Loucy (cell line): Measurements from ENCODE around the gene GPRIN1.

ENCODE experiments used
- H2AFZ ChIP-seq: fragments of 200-600 bp; sonication (generic); 2 replicates; pipeline ENCODE4 v1.6.0; 2016; ENCODE audit warnings: antibody characterized with exemption, mild to moderate bottlenecking, low read length, moderate library complexity
- H3F3A ChIP-seq: fragments of 200-600 bp; 2 replicates; pipeline ENCODE4 v1.6.0; 2016; ENCODE audit warnings: antibody characterized with exemption, low read depth, mild to moderate bottlenecking
- H3K27me3 ChIP-seq: fragments of 200-600 bp; sonication (generic); 2 replicates; pipeline ENCODE4 v1.6.1; 2014; ENCODE audit warnings: low read length, mild to moderate bottlenecking; ENCODE audit not compliant: insufficient read depth, poor library complexity, severe bottlenecking
- H3K36me3 ChIP-seq: fragments of 200-600 bp; sonication (generic); 2 replicates; pipeline ENCODE4 v1.6.1; 2016; ENCODE audit warnings: low read length; ENCODE audit not compliant: insufficient read depth
- H3K4me1 ChIP-seq: fragments of 200-600 bp; sonication (generic); 2 replicates; pipeline ENCODE4 v1.5.1; 2014; ENCODE audit warnings: low read length, mild to moderate bottlenecking; ENCODE audit not compliant: insufficient read depth, poor library complexity, severe bottlenecking
- H3K4me2 ChIP-seq: fragments of 200-600 bp; sonication (generic); 2 replicates; pipeline ENCODE4 v1.6.0; 2014; ENCODE audit warnings: antibody characterized with exemption, low read length, low read depth, mild to moderate bottlenecking; ENCODE audit not compliant: poor library complexity, severe bottlenecking
- H3K4me3 ChIP-seq: fragments of 200-600 bp; sonication (generic); 2 replicates; pipeline ENCODE4 v1.5.1; 2014; ENCODE audit warnings: low read length, mild to moderate bottlenecking, mixed read lengths; ENCODE audit not compliant: poor library complexity, severe bottlenecking
- H3K79me2 ChIP-seq: fragments of 200-600 bp; sonication (generic); 2 replicates; pipeline ENCODE4 v1.6.1; 2014; ENCODE audit warnings: low read length; ENCODE audit not compliant: insufficient read depth
- H3K9ac ChIP-seq: fragments of 200-600 bp; sonication (generic); 2 replicates; pipeline ENCODE4 v1.6.0; 2014; ENCODE audit warnings: mild to moderate bottlenecking, low read depth, low read length, moderate library complexity; ENCODE audit not compliant: poor library complexity, severe bottlenecking
- H3K9me2 ChIP-seq: fragments of 200-600 bp; sonication (generic); replicated peaks from 2 replicates; pipeline ENCODE4 v1.6.1; 2016; ENCODE audit warnings: low read depth, low read length, mixed read lengths
- H3K9me3 ChIP-seq: fragments of 200-600 bp; sonication (generic); 2 replicates; pipeline ENCODE4 v1.6.1; 2014; ENCODE audit warnings: mild to moderate bottlenecking, antibody characterized with exemption, low read length, low read depth; ENCODE audit not compliant: insufficient read depth
- H4K20me1 ChIP-seq: fragments of 200-600 bp; sonication (generic); 2 replicates; pipeline ENCODE4 v1.6.0; 2014; ENCODE audit warnings: antibody characterized with exemption, low read length, mild to moderate bottlenecking; ENCODE audit not compliant: insufficient read depth, poor library complexity, severe bottlenecking
- CTCF ChIP-seq: fragments of 200-600 bp; sonication (generic); conservative IDR thresholded peaks from 2 replicates; pipeline ENCODE4 v1.5.1; 2014; ENCODE audit warnings: mild to moderate bottlenecking, antibody characterized with exemption, low read length
- EZH2phosphoT487 ChIP-seq: fragments of 200-600 bp; IDR thresholded peaks from 2 replicates; pipeline ENCODE4 v1.6.1; 2018; ENCODE audit warnings: antibody characterized with exemption, mild to moderate bottlenecking, moderate library complexity, borderline replicate concordance

The GPRIN1 gene

DNA sequence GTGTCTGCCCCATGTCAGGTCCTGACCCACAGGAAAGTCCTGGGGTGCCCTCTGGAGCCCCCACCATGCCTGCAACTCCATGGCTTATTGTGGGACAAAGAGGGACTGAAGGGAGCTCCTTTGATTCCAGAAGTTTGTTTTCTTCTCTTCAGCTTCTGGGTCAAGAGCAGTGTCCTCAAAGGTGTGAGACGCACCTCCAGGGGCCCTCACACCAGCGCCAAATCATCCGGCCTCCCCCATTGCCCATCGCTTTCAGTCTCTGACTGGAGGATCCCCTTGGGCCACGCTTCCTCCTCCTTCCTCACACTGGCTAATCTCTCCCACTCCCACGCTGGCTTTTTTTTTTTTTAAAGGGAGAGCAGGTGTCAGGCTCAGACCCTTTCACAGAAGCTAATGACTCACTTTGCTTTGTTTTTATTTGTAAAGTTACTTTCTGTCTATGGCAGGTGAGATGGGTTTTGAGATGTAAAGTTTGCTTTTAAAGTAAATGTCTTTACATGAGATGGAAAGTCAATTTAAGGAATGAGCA lies 44.1 kb downstream of the GPRIN1 start:
- no peak overlapping the region for H3K9ac ChIP-seq
- H3K9me3 ChIP-seq = no peaks in the 10 kb centered on the region
- no peaks in the 10 kb centered on the region for H3K9me2 ChIP-seq
- H3K36me3 ChIP-seq = no peaks in the 10 kb centered on the region
- H3K4me1 ChIP-seq = no peaks in the 10 kb centered on the region
- H2AFZ ChIP-seq = no peak overlapping the region
- TF ChIP-seq EZH2phosphoT487 = no peak
- no peak for TF ChIP-seq CTCF
- H3K4me3 ChIP-seq = no peak overlapping the region
- no peaks in the 10 kb centered on the region for H3K27me3 ChIP-seq
- no peaks in the 10 kb centered on the region for H3K79me2 ChIP-seq
- no peak overlapping the region for H3K4me2 ChIP-seq
- no peaks in the 10 kb centered on the region for H3F3A ChIP-seq
- H4K20me1 ChIP-seq = no peaks in the 10 kb centered on the region

DNA sequence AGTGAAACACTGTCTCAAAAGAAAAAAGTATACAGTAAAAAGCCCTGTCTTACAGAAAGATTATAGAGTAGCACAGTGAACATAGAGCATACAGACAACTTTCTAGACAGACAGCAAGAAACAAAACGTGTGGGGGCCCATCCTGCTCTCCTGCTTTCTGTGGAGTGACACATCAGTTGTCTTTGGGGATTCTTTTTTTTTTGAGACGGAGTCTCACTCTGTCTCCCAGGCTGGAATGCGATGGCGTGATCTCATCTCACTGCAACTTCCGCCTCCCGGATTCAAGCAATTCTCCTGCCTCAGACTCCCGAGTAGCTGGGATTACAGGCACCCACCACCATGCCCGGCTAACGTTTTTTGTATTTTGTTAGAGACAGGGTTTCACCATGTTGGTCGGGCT lies 46.0 kb downstream of the GPRIN1 start:
- Histone ChIP-seq H3F3A (no peaks in the 10 kb centered on the region), H3K79me2 (no peaks in the 10 kb centered on the region), H3K4me2 (no peak overlapping the region), H2AFZ (no peak overlapping the region), H3K27me3 (no peaks in the 10 kb centered on the region), H3K9ac (no peak overlapping the region), H3K4me1 (no peaks in the 10 kb centered on the region), H3K9me2 (no peaks in the 10 kb centered on the region), H3K4me3 (no peak overlapping the region), H4K20me1 (no peaks in the 10 kb centered on the region), H3K36me3 (no peaks in the 10 kb centered on the region), H3K9me3 (no peaks in the 10 kb centered on the region)
- TF ChIP-seq EZH2phosphoT487 = no peak
- TF ChIP-seq CTCF = no peak

DNA sequence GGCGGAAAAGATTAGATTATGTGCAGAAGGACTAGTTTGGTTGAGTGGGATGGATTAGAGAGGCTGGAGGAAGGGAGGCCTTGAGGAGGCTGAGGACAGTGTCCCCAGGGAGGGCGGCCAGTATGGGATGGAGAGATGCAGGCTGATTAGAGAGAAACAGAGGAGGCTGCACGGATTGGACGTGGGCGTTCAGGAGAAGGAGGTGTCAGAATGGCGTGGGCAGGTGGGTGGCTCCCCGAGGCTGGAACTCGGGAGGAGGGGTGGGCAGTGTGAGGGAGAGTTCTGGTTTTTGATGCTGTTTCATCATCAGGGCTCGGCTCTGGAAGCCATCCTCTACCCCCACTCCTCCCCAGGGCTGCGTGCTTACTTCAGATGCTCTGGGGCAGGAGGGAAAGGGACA lies 47.8 kb downstream of the GPRIN1 start:
- Histone ChIP-seq H3K9me3 (no peaks in the 10 kb centered on the region), H3K36me3 (no peaks in the 10 kb centered on the region), H3K79me2 (no peaks in the 10 kb centered on the region), H3F3A (no peaks in the 10 kb centered on the region), H2AFZ (no peak overlapping the region), H4K20me1 (no peaks in the 10 kb centered on the region), H3K4me2 (no peak overlapping the region), H3K9ac (no peak overlapping the region), H3K27me3 (no peaks in the 10 kb centered on the region), H3K9me2 (no peaks in the 10 kb centered on the region), H3K4me1 (no peaks in the 10 kb centered on the region), H3K4me3 (no peak overlapping the region)
- no peak for TF ChIP-seq EZH2phosphoT487
- no peak for TF ChIP-seq CTCF
